Measurements from ENCODE around the gene EXOC6B. TPM values are rescaled to one million over a fixed set of nuclear protein-coding genes. Genes with fewer than 3 reads are reported as not detected.

EXOC6B gene
- total and polyA plus RNA-seq, 2 experiments from 2014 or later: 8.9 to 18.3 TPM

- Histone ChIP-seq H4K20me1 (ENCODE audit: insufficient read depth) (no peaks in the 10 kb centered on the region), H3K9me2 (ENCODE audit: insufficient read depth) (no peaks in the 10 kb centered on the region), H3K4me2 (ENCODE audit: unreplicated experiment) (no peak overlapping the region), H3K27ac (no peak overlapping the region), H3K36me3 (ENCODE audit: low read depth) (no peaks in the 10 kb centered on the region), H3K9ac (no peak overlapping the region), H3K27me3 (replicated peaks; ENCODE audit: insufficient read depth) (no peaks in the 10 kb centered on the region), H3K79me2 (ENCODE audit: insufficient read depth) (no peaks in the 10 kb centered on the region), H2AFZ (no peak overlapping the region), H3K4me1 (ENCODE audit: insufficient read depth) (no peaks in the 10 kb centered on the region), H3K4me3 (no peak overlapping the region), H3F3A (ENCODE audit: insufficient read depth) (no peaks in the 10 kb centered on the region), H3K9me3 (ENCODE audit: low read depth) (no peaks in the 10 kb centered on the region)
- no peak for DNase-seq
- TF ChIP-seq EZH2 (IDR thresholded peaks at IDR 0.05; ENCODE audit: insufficient read depth, poor library complexity, severe bottlenecking): no peak
- no peak for TF ChIP-seq EZH2phosphoT487 (IDR thresholded peaks at IDR 0.05; ENCODE audit: insufficient read depth, low read depth)
- in situ Hi-C loops (cut with MboI): loop anchor here (25.0 kb wide), 1 partner anchor 396 kb away; no protein-coding TSS in a partner anchor
- WGBS, 2 experiments (ENCODE audit: low coverage in 1 of 2, low lambda C conversion rate in 2 of 2, missing lambda C conversion rate in 2 of 2): 60 to 62% methylated on average over 1 of the region's 1 CpG
Measured at GRCh38 chr2:72191441-72191840, 634.4 kb downstream of the EXOC6B start.

- Histone ChIP-seq H3K9me2 (ENCODE audit: insufficient read depth) (no peaks in the 10 kb centered on the region), H3K79me2 (ENCODE audit: insufficient read depth) (no peaks in the 10 kb centered on the region), H3K27ac (no peak overlapping the region), H3K27me3 (replicated peaks; ENCODE audit: insufficient read depth) (no peaks in the 10 kb centered on the region), H3K4me1 (ENCODE audit: insufficient read depth) (no peaks in the 10 kb centered on the region), H3K4me3 (no peak overlapping the region), H4K20me1 (ENCODE audit: insufficient read depth) (no peaks in the 10 kb centered on the region), H3K4me2 (ENCODE audit: unreplicated experiment) (no peak overlapping the region), H2AFZ (no peak overlapping the region), H3K36me3 (ENCODE audit: low read depth) (no peaks in the 10 kb centered on the region), H3K9me3 (ENCODE audit: low read depth) (no peaks in the 10 kb centered on the region), H3F3A (ENCODE audit: insufficient read depth) (no peaks in the 10 kb centered on the region), H3K9ac (no peak overlapping the region)
- in situ Hi-C loops (cut with MboI): loop anchor here (25.0 kb wide), 1 partner anchor 402 kb away; no protein-coding TSS in a partner anchor
- WGBS, 2 experiments (ENCODE audit: low coverage in 1 of 2, low lambda C conversion rate in 2 of 2, missing lambda C conversion rate in 2 of 2): 93 to 94% methylated on average over 1 of the region's 1 CpG
- no peak for TF ChIP-seq EZH2phosphoT487 (IDR thresholded peaks at IDR 0.05; ENCODE audit: insufficient read depth, low read depth)
- no peak for TF ChIP-seq EZH2 (IDR thresholded peaks at IDR 0.05; ENCODE audit: insufficient read depth, poor library complexity, severe bottlenecking)
- no peak for DNase-seq
Measured at GRCh38 chr2:72185206-72185605, 640.6 kb downstream of the EXOC6B start.

- DNase-seq: no peak
- Histone ChIP-seq H3K4me2 (ENCODE audit: unreplicated experiment) (no peak overlapping the region), H3K79me2 (ENCODE audit: insufficient read depth) (no peaks in the 10 kb centered on the region), H4K20me1 (ENCODE audit: insufficient read depth) (no peaks in the 10 kb centered on the region), H3K36me3 (ENCODE audit: low read depth) (no peaks in the 10 kb centered on the region), H3K4me3 (no peak overlapping the region), H3K27ac (no peak overlapping the region), H3K9me3 (ENCODE audit: low read depth) (no peaks in the 10 kb centered on the region), H3K4me1 (ENCODE audit: insufficient read depth) (no peaks in the 10 kb centered on the region), H3K9ac (no peak overlapping the region), H3K27me3 (replicated peaks; ENCODE audit: insufficient read depth) (no peaks in the 10 kb centered on the region), H3F3A (ENCODE audit: insufficient read depth) (no peaks in the 10 kb centered on the region), H2AFZ (no peak overlapping the region), H3K9me2 (ENCODE audit: insufficient read depth) (no peaks in the 10 kb centered on the region)
- 96 to 98% methylated on average over 2 of the region's 2 CpGs for WGBS, 2 experiments (ENCODE audit: low coverage in 1 of 2, low lambda C conversion rate in 2 of 2, missing lambda C conversion rate in 2 of 2)
- TF ChIP-seq EZH2 (IDR thresholded peaks at IDR 0.05; ENCODE audit: insufficient read depth, poor library complexity, severe bottlenecking) (no peak), EZH2phosphoT487 (IDR thresholded peaks at IDR 0.05; ENCODE audit: insufficient read depth, low read depth) (no peak)
- in situ Hi-C loops (cut with MboI): loop anchor here (25.0 kb wide), 1 partner anchor 404 kb away; no protein-coding TSS in a partner anchor
Measured at GRCh38 chr2:72183466-72183865, 642.4 kb downstream of the EXOC6B start.

- Histone ChIP-seq H3K27me3 (replicated peaks; ENCODE audit: insufficient read depth) (no peaks in the 10 kb centered on the region), H4K20me1 (ENCODE audit: insufficient read depth) (no peaks in the 10 kb centered on the region), H3K36me3 (ENCODE audit: low read depth) (no peaks in the 10 kb centered on the region), H3K9me3 (ENCODE audit: low read depth) (no peaks in the 10 kb centered on the region), H3K79me2 (ENCODE audit: insufficient read depth) (no peaks in the 10 kb centered on the region), H3K4me2 (ENCODE audit: unreplicated experiment) (no peak overlapping the region), H3F3A (ENCODE audit: insufficient read depth) (no peaks in the 10 kb centered on the region), H3K9me2 (ENCODE audit: insufficient read depth) (no peaks in the 10 kb centered on the region), H2AFZ (no peak overlapping the region), H3K4me1 (ENCODE audit: insufficient read depth) (no peaks in the 10 kb centered on the region), H3K27ac (no peak overlapping the region), H3K9ac (no peak overlapping the region), H3K4me3 (no peak overlapping the region)
- no peak for DNase-seq
- no peak for TF ChIP-seq EZH2phosphoT487 (IDR thresholded peaks at IDR 0.05; ENCODE audit: insufficient read depth, low read depth)
- TF ChIP-seq EZH2 (IDR thresholded peaks at IDR 0.05; ENCODE audit: insufficient read depth, poor library complexity, severe bottlenecking): no peak
- in situ Hi-C loops (cut with MboI): loop anchor here (25.0 kb wide), 1 partner anchor 404 kb away; no protein-coding TSS in a partner anchor
Measured at GRCh38 chr2:72183016-72183415, 642.8 kb downstream of the EXOC6B start.

GRCh38 chr2:72182547-72182946, 643.3 kb downstream of the EXOC6B start:
- Histone ChIP-seq H3K4me1 (ENCODE audit: insufficient read depth) (no peaks in the 10 kb centered on the region), H3F3A (ENCODE audit: insufficient read depth) (no peaks in the 10 kb centered on the region), H3K9ac (no peak overlapping the region), H4K20me1 (ENCODE audit: insufficient read depth) (no peaks in the 10 kb centered on the region), H2AFZ (no peak overlapping the region), H3K9me3 (ENCODE audit: low read depth) (no peaks in the 10 kb centered on the region), H3K36me3 (ENCODE audit: low read depth) (no peaks in the 10 kb centered on the region), H3K4me2 (ENCODE audit: unreplicated experiment) (no peak overlapping the region), H3K27me3 (replicated peaks; ENCODE audit: insufficient read depth) (no peaks in the 10 kb centered on the region), H3K79me2 (ENCODE audit: insufficient read depth) (no peaks in the 10 kb centered on the region), H3K27ac (no peak overlapping the region), H3K4me3 (no peak overlapping the region), H3K9me2 (ENCODE audit: insufficient read depth) (no peaks in the 10 kb centered on the region)
- in situ Hi-C loops (cut with MboI): loop anchor here (25.0 kb wide), 1 partner anchor 405 kb away; no protein-coding TSS in a partner anchor
- WGBS, 2 experiments (ENCODE audit: low coverage in 1 of 2, low lambda C conversion rate in 2 of 2, missing lambda C conversion rate in 2 of 2): 82 to 84% methylated on average over 4 of the region's 4 CpGs
- TF ChIP-seq EZH2phosphoT487 (IDR thresholded peaks at IDR 0.05; ENCODE audit: insufficient read depth, low read depth): no peak
- no peak for TF ChIP-seq EZH2 (IDR thresholded peaks at IDR 0.05; ENCODE audit: insufficient read depth, poor library complexity, severe bottlenecking)
- DNase-seq: no peak
